ENCODE data around the gene NFIC.
A peak's percentile ranks its signal among the peaks of the same experiment; 100 is the strongest.

Gene NFIC

DNA sequence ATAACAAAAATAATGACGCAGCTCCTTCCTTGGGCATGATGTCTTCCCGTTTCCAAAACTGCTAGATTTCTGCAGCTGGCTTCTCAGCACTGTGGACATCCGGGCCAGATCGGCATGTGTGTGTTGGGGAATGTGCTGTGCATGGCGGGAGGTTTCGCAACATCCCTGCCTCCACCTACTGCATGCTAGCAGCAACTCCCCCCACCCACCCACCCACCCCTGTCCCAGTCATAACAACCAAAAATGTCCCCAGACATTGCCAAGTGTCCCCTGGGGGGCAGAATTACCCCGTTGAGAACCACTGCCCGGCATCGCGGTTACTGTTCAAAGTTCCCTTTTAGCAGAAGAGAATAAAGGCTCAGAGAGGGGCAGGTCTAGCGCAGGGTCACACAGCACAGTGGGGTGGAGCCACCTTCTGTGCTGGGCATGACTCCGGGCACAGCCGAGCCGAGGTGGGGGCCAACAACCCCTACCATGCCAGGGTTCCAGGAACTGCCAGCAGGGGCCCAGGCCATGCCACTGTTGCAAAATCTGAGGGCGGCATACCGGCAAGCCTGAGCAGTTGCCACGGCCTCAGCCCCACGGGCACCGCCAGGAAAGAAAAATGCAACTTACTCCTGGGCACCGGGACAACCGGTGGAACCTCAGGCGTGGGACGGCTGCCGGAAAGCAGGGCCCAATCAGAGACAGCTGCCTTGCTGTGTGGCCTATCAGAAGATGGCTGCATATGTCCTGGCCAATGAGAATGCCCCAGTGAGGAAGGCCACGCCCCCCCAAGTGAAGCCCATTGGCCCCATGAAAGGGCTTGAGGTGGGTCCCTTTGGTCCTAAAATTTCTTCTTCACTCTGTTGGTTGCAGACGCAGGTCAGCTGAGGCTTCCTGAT lies 22.5 kb upstream of the NFIC start:
- no peak overlapping the region for H3K9ac ChIP-seq (ENCODE audit: low read length)
- H2AFZ ChIP-seq (ENCODE audit: low read length), result no peak overlapping the region
- H3K36me3 ChIP-seq (replicated peaks; ENCODE audit: insufficient read depth, low read length), result no peaks in the 10 kb centered on the region
- TF ChIP-seq EZH2phosphoT487 (IDR thresholded peaks at IDR 0.05; ENCODE audit: low read length), result no peak
- no peak for TF ChIP-seq EZH2 (optimal IDR thresholded peaks at IDR 0.05; ENCODE audit: low read depth, low read length)
- no peak for TF ChIP-seq CTCF (IDR thresholded peaks at IDR 0.05; ENCODE audit: low read length)
- no peaks in the 10 kb centered on the region for H3F3A ChIP-seq (ENCODE audit: insufficient read depth, low read length)
- H3K79me2 ChIP-seq (ENCODE audit: low read length), result no peaks in the 10 kb centered on the region
- no peaks in the 10 kb centered on the region for H3K4me1 ChIP-seq (ENCODE audit: low read length)
- H3K27ac ChIP-seq (ENCODE audit: low read length), result no peak overlapping the region
- H3K9me3 ChIP-seq (replicated peaks; ENCODE audit: insufficient read depth, low read length), result no peaks in the 10 kb centered on the region
- no peaks in the 10 kb centered on the region for H3K9me2 ChIP-seq (replicated peaks; ENCODE audit: insufficient read depth, low read length)
- no peak for DNase-seq
- H4K20me1 ChIP-seq (ENCODE audit: insufficient read depth, low read length), result no peaks in the 10 kb centered on the region
- no peak overlapping the region for H3K4me3 ChIP-seq (ENCODE audit: low read length)
- H3K4me2 ChIP-seq (ENCODE audit: low read depth, low read length), result peak overlapping the region; percentile 2; the same call in 1 of the 2 replicates
- H3K27me3 ChIP-seq (replicated peaks; ENCODE audit: insufficient read depth, low read length), result peaks cover 85% of the 10 kb centered on the region

- H3K4me3 ChIP-seq (ENCODE audit: low read length), result no peak overlapping the region
- no peak overlapping the region for H3K27ac ChIP-seq (ENCODE audit: low read length)
- no peak overlapping the region for H3K9ac ChIP-seq (ENCODE audit: low read length)
- no peaks in the 10 kb centered on the region for H3K9me3 ChIP-seq (replicated peaks; ENCODE audit: insufficient read depth, low read length)
- no peaks in the 10 kb centered on the region for H4K20me1 ChIP-seq (ENCODE audit: insufficient read depth, low read length)
- H3K9me2 ChIP-seq (replicated peaks; ENCODE audit: insufficient read depth, low read length), result no peaks in the 10 kb centered on the region
- H3K4me1 ChIP-seq (ENCODE audit: low read length), result no peaks in the 10 kb centered on the region
- H3K36me3 ChIP-seq (replicated peaks; ENCODE audit: insufficient read depth, low read length), result no peaks in the 10 kb centered on the region
- no peak for DNase-seq
- no peaks in the 10 kb centered on the region for H3K79me2 ChIP-seq (ENCODE audit: low read length)
- peaks cover 87% of the 10 kb centered on the region for H3K27me3 ChIP-seq (replicated peaks; ENCODE audit: insufficient read depth, low read length)
- H3F3A ChIP-seq (ENCODE audit: insufficient read depth, low read length), result no peaks in the 10 kb centered on the region
- no peak overlapping the region for H3K4me2 ChIP-seq (ENCODE audit: low read depth, low read length)
- no peak for TF ChIP-seq CTCF (IDR thresholded peaks at IDR 0.05; ENCODE audit: low read length)
- H2AFZ ChIP-seq (ENCODE audit: low read length), result no peak overlapping the region
These were observed 21.5 kb upstream of the NFIC start for GRCh38 chr19:3344608-3345598.

DNA sequence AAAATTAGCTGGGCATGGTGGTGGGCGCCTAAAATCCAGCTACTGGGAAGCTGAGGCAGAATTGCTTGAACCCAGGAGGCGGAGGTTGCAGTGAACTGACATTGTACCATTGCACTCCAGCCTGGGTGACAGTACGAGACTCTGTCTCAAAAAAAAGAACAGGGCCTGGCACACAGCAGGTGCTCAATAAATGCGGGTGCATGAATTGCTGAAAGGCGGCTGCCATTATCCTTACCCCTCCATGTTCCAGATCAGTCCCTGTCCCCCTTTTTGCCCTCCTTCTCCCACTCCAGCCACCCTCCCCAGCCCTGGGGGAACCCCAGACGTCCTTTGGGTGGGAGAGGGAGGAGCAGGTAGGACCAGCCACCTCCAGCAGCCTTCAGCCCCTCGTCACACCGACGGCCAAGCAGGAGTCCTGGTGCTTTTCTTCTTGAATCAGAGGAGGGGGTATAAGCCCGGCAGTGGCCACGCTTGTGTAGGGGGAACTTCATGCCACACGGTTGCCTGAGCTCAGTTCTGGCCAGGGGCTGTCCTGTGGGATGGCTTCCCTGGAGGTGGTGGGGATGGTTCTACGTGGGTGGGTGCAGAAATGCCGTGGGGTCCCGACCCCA lies 20.4 kb upstream of the NFIC start:
- DNase-seq, result no peak
- no peaks in the 10 kb centered on the region for H3K4me1 ChIP-seq (ENCODE audit: low read length)
- H3K4me2 ChIP-seq (ENCODE audit: low read depth, low read length), result no peak overlapping the region
- no peak overlapping the region for H3K27ac ChIP-seq (ENCODE audit: low read length)
- H4K20me1 ChIP-seq (ENCODE audit: insufficient read depth, low read length), result no peaks in the 10 kb centered on the region
- no peaks in the 10 kb centered on the region for H3K79me2 ChIP-seq (ENCODE audit: low read length)
- no peak overlapping the region for H3K9ac ChIP-seq (ENCODE audit: low read length)
- no peak for TF ChIP-seq CTCF (IDR thresholded peaks at IDR 0.05; ENCODE audit: low read length)
- no peak for TF ChIP-seq EZH2phosphoT487 (IDR thresholded peaks at IDR 0.05; ENCODE audit: low read length)
- no peak for TF ChIP-seq EZH2 (optimal IDR thresholded peaks at IDR 0.05; ENCODE audit: low read depth, low read length)
- H3K36me3 ChIP-seq (replicated peaks; ENCODE audit: insufficient read depth, low read length), result no peaks in the 10 kb centered on the region
- H3K27me3 ChIP-seq (replicated peaks; ENCODE audit: insufficient read depth, low read length), result peaks cover 88% of the 10 kb centered on the region
- no peak overlapping the region for H2AFZ ChIP-seq (ENCODE audit: low read length)
- no peaks in the 10 kb centered on the region for H3F3A ChIP-seq (ENCODE audit: insufficient read depth, low read length)
- H3K9me3 ChIP-seq (replicated peaks; ENCODE audit: insufficient read depth, low read length), result no peaks in the 10 kb centered on the region
- no peak overlapping the region for H3K4me3 ChIP-seq (ENCODE audit: low read length)
- H3K9me2 ChIP-seq (replicated peaks; ENCODE audit: insufficient read depth, low read length), result no peaks in the 10 kb centered on the region

Data from MM.1S (cell line).